ENCODE results near the gene HIP1.
"Not testable (repeated sequence)": the region's sequence is repeated elsewhere in the genome, so short reads cannot be mapped to it uniquely, and the experiment has no call there.

The HIP1 gene

DNA sequence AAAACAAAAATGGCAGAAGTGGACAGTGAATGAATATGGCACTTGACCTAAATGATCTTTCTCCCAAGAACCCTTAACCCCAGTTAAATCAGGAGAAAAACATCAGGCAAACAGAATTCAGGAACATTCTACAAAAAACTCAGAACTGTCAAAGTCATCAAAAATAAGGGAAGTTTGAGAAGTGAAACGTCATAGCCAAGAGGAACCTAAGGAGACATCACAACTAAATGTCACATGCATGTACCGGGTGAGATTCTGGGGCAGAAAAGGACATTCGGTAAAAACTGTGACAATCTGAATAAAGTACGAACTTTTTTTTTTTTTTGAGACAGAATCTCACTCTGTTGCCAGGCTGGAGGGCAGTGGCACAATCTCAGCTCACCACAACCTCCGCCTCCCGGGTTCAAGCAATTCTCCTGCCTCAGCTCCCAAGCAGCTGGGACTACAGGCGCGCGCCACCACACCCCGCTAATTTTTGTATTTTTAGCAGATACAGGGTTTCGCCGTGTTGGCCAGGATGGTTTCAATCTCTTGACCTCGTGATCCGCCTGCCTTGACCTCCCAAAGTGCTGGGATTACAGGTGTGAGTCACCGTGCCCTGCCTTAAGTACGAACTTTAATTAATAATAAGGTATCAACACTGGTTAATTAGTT lies 169.0 kb downstream of the HIP1 start:
- DNase-seq (ENCODE audit: low read depth), result not testable (repeated sequence)

- DNase-seq (ENCODE audit: low read depth), result no peak
These were observed 170.7 kb downstream of the HIP1 start for GRCh38 chr7:75567948-75568595.

DNA sequence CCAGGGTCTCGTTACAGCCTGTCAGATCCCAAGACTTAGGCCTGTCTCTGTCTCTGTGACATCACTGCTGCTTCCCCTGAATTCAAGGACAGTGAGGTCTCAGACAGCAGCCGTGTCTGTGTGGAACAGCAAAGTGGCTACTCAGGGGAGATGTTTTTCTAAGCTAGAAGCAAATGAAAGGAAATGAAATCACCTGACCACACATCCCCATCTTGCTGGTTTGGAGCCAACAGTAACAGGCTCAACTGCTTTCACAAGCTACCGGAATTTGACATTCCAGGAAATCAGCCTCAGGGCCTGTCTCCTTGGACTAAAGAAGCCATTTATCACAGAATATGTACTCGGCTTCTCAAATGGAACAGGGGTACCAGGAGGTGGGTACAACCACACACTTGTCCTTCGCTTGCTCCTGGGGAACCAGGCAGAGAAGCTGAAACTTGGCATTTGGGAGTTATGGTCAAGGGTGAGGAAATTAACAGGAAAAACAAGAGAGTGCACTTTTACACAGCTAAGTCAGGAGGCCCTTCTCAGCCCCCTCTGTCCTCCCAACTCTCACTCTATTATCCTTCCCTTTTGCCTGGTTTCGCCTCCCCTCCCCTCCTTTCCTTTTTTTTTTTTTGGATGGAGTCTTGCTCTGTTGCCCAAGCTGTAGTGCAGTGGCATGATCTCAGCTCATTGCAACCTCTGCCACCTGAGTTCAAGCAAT lies 173.5 kb downstream of the HIP1 start:
- no peak for DNase-seq (ENCODE audit: low read depth)

DNA sequence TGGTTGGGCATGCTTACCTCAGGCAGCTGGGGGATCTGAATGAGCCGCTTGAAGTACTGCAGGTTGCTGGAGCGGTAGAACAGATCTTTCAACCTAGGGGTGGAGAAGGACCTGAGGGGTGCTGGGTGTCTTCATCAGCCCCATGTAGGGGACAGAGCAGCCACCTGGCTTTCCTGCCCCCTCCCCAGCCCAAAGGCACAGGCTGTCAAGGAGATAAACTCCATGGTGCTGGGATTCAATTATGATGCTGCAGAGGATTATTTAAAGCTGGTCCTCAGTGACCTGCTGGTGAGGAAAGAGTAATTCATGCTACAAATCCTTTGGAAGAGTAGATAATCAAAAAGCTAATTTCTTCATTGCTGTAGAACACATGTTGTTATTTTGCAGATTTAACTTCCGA lies 175.6 kb downstream of the HIP1 start:
- DNase-seq (ENCODE audit: low read depth), result no peak

DNA sequence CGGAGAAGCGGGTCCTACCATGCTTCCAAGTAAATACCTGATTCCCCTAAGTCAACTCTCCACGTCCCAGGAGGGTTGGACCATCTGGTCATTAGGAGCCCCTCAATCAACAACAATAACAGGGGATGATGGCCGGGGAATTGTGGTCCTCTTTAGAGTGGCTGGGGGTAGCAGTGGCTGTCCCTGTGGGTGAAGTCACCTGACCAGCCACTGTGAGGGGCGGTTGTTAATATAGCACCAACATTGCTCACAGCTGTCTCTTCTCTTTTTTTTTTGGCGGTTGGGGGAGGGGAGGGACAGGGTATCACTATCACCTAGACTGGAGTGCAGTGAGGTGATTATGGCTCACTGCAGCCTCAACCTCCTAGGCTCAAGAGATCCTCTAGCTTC lies 178.8 kb downstream of the HIP1 start:
- DNase-seq (ENCODE audit: low read depth), result no peak

DNA sequence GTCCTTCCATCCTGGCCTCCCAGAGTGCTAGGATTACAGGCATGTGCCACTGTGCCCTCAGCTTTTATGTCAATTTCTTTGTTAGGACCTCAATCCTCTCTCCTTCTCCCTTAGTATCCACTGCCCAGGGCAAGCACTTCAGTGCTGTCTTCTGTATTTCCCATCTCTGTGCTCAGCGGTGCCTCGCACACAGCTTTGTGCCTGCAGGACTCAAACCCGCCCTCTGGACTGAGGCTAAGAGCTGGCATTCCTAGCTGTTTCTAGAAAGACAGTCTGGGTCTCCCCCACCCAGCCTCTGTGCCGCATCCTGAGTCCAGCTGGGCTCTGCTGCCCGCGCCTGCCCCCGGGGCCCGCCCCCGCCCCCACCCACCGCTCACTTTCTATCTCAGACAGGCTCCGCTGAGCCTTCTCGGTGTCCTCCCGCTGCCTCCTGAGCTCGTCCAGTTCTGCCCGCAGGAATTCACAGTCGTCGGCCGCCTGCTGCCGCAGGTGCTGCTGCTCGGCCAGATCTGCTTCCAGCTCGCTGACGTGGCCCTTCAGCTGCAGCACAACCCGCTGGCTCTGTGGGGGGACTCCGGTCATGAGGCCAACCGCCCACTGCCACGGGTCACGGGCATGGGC lies 179.3 kb downstream of the HIP1 start:
- DNase-seq (ENCODE audit: low read depth), result no peak

DNA sequence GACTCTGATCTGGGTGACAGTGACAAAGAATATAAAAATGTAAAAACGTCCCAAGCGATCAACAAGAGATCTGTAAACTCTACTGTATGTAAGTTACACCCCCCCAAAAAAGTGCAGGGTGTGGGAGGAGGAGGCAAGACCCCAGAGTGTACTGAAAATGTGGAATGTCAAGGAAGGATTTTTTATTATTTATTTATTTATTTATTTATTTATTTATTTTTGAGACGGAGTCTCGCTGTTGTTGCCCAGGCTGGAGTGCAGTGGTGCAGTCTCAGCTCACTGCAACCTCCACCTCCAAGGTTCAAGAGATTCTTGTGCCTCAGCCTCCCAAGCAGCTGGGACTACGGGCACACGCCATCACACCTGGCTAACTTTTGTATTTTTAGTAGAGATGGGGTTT lies 181.9 kb downstream of the HIP1 start:
- not testable (repeated sequence) for DNase-seq (ENCODE audit: low read depth)

DNA sequence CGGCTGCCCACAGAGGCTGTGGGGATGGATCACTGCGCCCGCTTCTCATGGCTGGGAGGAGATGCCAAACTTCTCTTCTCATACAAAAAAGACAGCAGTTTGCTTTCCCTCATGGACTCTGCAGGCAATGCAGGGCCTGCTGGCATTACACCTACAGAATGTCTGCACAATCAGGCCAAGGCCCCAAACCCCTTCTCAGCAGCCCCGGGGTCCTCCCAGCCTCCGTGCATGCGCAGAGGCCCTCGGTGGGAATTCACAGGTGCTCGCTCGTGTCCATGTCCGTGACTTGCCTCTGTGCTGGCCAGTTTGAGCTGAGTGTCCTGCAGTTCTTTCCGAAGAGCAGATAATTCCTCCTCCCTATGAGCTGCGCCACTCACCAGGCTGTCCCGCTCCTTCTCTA lies 183.0 kb downstream of the HIP1 start:
- no peak for DNase-seq (ENCODE audit: low read depth)

DNA sequence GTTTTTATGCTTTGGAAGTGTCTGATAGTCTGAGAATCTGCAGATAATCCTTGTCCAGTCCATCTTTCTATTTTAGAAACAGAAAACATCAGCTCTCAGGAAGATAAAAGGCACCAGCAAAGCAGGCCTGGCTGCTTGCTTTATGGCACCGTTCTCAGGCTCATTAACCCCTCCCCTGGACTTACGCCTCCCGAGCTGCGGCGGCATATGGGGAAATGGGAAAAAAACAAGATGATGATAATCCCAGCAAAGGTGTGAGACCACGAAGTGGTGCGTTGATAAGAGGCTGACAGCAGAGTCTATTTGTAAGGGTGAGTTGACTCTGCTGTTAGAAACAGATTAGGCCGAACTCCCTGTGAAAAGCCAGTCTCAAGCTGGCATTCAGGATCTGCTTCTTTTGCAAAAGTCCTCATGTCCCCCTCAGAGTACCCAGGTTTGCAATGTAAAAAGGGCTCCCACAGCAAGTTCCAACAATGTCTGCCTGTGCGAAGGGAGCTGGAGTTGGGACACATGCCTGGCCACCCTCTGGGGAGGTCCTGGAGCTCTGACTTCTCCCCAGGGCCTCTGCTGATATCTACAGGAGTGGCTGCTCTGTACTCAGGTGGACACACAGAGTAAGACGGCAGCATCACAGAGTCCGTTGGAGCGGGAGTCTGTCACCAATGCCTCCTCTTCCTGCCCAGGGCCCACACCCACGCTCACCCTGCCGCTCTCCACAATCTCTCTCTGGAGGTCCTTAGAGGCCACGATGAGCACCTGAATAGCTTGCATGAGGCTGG lies 192.3 kb downstream of the HIP1 start:
- no peak for DNase-seq (ENCODE audit: low read depth)

DNA sequence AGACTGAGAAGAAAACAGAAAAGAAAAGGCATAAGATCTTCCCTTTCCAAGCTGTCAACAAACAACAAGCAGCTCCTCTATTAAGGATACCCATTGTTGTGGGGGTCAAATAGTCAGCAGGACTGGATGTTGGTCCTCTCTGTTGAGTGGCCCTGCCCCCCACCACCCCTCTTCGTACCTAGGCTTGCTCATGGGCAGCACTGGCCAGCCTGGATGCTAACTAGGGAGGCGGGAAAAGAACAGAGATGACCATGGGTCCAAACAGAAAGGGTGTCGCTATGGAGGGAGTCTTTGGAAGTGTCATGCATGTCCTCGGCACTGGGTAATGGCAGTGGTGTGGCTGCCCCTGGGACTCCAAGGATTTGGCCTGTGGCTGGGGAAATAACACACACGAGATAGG lies 201.0 kb downstream of the HIP1 start:
- no peak for DNase-seq (ENCODE audit: low read depth)

GRCh38 chr7:75536940-75537538 lies 201.7 kb downstream of the HIP1 start:
- no peak for DNase-seq (ENCODE audit: low read depth)

- DNase-seq (ENCODE audit: low read depth), result no peak
These were observed 202.2 kb downstream of the HIP1 start for GRCh38 chr7:75536491-75536890.

DNA sequence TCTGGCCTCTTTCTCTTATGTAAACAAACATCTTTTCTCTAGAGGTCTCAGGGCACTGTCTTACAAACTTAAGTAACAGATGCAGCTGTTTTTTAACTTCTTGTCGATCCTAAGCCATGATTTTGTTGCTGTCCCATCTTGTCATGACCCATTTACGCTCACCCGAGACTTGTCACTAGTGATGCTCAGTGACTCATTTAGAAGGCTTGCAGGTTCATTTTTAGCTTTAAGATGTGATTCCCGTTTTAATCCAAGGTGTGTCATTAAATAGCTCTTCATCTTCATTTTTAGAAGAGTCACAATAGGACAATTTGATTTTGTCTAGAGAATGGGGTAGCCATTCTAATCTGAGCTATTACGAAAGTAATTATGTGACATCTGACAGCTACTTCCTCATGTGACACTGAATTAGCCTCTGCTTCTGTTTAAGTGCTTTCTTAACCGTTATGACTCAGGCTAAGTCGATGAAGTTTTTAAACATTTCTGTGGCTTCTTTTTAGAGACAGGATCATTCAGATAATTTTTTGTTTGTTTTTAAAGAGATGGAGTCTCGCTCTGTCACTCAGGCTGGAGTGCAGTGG lies 203.9 kb downstream of the HIP1 start:
- DNase-seq (ENCODE audit: low read depth), result no peak

GRCh38 chr7:75533926-75534325 lies 204.8 kb downstream of the HIP1 start:
- no peak for DNase-seq (ENCODE audit: low read depth)

DNA sequence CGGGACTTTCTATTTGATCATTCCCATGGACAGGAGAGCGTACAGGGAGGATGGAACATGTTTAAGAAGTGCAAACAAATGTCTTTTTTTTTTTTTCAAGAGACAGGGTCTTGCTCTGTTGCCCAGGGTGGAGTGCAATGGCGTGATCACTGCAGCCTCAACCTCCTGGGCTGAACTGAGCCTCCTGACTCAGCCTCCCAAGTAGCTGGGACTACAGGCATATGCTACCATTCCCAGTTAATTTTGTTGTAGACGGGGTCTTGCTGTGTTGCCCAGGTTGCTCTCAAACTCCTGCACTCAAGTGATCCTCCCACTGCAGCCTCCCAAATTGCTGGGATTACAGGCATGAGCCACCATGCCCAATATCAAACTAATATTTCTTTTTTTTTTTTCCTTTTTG lies 206.1 kb downstream of the HIP1 start:
- no peak for DNase-seq (ENCODE audit: low read depth)

- DNase-seq (ENCODE audit: low read depth), result no peak
These were observed 207.4 kb downstream of the HIP1 start for GRCh38 chr7:75531359-75531821.

GRCh38 chr7:75527224-75527722 lies 211.5 kb downstream of the HIP1 start:
- not testable (repeated sequence) for DNase-seq (ENCODE audit: low read depth)

DNA sequence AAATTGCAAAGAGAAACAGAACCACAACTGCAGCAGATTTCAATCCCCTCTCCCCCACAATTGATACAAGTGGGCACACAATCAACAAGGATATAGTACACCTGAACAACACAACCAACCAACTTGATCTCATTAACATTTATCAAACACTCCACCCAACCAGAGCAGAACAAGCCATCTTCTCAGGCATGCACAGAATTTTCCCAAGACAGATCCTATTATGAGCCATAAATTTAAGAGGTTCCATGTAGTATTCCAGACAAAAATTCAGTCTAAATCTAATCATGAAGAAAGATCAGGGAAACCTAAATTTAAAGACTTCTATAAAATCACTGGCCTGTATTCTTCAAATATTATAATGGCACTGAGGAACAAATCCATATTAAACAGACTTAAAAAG lies 217.0 kb downstream of the HIP1 start:
- DNase-seq (ENCODE audit: low read depth), result not testable (repeated sequence)

DNA sequence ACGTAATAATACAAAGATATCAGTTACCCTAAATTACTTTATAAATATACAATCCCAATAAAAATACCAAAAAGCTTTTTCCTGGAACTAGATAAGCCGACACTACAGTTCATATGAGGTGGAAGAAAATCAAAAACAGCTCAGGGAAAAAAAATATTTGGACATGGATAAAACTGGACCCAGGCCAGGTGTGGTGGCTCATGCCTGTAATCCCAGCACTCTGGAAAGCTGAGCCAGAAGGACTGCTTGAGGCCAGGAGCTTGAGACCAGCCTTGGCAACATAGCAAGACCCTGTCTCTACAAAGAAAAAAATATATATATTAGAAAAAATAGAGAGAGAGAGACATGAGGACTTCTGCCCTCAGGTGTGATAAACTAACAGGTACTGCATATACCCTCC lies 219.9 kb downstream of the HIP1 start:
- DNase-seq (ENCODE audit: low read depth), result not testable (repeated sequence)

DNA sequence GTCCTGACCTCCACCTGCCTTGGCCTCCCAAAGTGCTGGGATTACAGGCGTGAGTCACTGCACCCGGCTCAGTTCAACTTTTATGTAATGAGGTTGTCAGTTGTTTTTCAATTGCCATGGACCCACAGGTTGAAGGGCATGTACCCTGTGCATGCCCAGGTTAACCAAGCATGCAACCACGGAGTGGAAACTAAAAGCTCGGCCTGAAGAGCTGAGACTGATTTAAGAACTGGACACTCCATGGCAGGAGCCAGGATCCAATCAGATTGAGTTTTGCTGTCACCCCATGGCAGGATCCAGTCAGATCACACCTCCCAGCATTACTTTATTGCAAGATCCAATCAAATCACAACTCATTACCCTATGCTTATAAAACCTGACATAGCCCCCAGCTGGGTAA lies 229.7 kb downstream of the HIP1 start:
- not testable (repeated sequence) for DNase-seq (ENCODE audit: low read depth)

DNA sequence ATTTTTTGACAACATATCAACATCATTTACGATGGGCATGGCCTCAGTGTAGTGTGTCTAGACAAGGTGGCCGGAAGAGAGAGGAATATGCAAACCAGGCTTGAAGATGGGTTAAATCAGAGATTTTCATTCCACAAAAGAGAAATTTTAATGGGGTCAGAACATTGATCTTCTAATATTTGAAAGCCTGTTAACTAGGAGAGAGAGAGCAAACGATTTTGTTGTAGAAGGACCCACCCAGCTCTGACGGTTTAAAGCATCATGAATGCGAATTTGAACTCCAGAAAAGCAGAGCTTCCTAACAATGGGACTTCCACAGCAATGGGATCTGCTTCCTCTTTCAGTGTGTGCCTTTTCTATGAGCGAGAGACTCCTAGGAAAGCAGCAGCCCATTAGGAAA lies 246.7 kb downstream of the HIP1 start, which contains the start of gene SPDYE5:
SPDYE5 (plus strand) TSS at position 301 of the 400 bp plus-strand sequence. CDS start 1,728 bp downstream, outside the sequence.
- not testable (repeated sequence) for DNase-seq (ENCODE audit: low read depth)

All from activated T-cell treated with anti-CD3 and anti-CD28 coated beads for 1 hour (primary cell).